ENCODE measurements around the gene MAP2. TPM values are rescaled to one million over a fixed set of nuclear protein-coding genes. Genes with fewer than 3 reads are reported as not detected.

MAP2 gene
- total and polyA plus RNA-seq, 4 donors = 215 to 669 (median 469) TPM

DNA sequence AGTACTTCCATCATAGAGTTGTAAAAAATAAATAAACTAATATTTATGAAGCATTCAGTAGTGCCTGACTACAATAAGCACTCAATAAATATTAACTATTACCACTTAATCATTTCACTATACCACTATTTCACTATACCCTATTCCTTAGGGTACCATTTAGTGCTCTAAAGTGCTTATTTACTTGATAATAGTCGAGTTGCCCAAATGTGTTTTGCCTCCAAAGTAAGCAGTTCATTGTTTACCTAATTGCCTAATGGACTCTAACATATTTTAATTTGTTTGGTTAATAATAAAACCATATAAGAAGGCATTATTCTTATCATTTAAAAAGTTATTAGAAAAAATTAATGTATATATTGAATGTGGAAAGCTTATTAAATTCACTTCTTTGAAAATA is 33.0 kb upstream of the MAP2 start:
- Histone ChIP-seq H3K36me3 (ENCODE audit: control insufficient read depth, insufficient read depth, low read length) (no peaks in the 10 kb centered on the region), H3K27ac (ENCODE audit: low read depth, low read length) (no peak overlapping the region), H3K9me3 (ENCODE audit: control insufficient read depth, insufficient read depth, low read length) (no peaks in the 10 kb centered on the region), H3K27me3 (ENCODE audit: control insufficient read depth, insufficient read depth, low read length) (no peaks in the 10 kb centered on the region), H3K4me3 (ENCODE audit: low read depth, low read length) (no peak overlapping the region), H3K4me1 (ENCODE audit: control insufficient read depth, insufficient read depth, low read length) (no peaks in the 10 kb centered on the region)
- DNase-seq (ENCODE audit: low read depth in 4 of 6, low spot score in 6 of 6) = no peak
- WGBS (ENCODE audit: insufficient coverage) = no CpG with 5 or more reads among the region's 1 CpG

DNA sequence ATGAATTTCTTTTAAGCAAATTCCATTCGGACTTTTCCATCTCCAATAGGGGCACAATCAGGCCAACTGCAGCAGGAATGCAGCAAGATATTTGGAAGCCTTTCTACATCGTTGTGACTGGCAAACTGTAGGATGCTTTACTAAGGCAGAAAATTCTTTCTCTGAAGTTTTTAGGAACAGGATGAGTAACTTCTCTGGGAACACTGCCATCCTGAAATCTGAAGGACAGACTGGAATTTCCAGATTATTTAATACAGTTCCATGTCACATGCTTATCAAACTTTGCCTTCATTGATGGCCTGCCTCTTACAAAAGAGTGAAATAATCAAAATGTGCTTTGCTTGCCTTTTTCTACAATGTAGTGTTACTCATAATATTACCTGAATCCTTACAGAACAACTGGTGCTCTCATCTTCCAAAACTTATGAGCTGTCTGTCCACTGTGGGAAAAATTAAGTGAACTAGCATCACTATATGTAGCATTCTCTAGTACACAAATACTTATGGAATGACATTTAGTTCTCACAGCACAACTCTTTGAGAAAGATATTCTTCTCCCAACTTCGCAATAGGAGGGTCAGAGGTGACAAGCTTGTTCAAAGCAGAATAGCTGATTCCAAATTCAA is 32.0 kb upstream of the MAP2 start:
- H3K9me3 ChIP-seq (ENCODE audit: control insufficient read depth, insufficient read depth, low read length) = no peaks in the 10 kb centered on the region
- no peaks in the 10 kb centered on the region for H3K4me1 ChIP-seq (ENCODE audit: control insufficient read depth, insufficient read depth, low read length)
- H3K27ac ChIP-seq (ENCODE audit: low read depth, low read length) = no peak overlapping the region
- whole genome bisulfite sequencing (ENCODE audit: insufficient coverage) = 80% methylated on average over 1 of the region's 3 CpGs
- H3K27me3 ChIP-seq (ENCODE audit: control insufficient read depth, insufficient read depth, low read length) = no peaks in the 10 kb centered on the region
- H3K4me3 ChIP-seq (ENCODE audit: low read depth, low read length) = no peak overlapping the region
- H3K36me3 ChIP-seq (ENCODE audit: control insufficient read depth, insufficient read depth, low read length) = no peaks in the 10 kb centered on the region
- DNase-seq (ENCODE audit: low read depth in 4 of 6, low spot score in 6 of 6) = no peak

DNA sequence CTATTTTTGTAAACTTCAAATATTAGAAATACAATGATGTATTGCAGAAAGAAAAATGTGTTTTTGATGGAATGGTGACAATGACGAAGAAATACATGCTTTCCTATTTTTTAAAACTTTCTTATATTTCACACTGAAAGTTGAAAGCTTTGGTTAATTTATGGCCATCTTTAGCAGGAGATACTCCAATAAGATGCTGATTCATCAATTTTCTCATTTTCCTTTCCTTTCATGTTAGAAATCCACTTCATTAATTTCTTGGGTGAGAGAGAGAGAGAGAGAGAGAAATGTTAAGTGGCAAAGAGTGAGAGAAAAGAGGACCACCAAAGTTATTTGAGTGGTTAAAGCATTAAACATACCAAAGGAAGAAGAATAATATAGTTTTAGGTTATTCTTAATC is 28.6 kb upstream of the MAP2 start:
- no peaks in the 10 kb centered on the region for H3K9me3 ChIP-seq (ENCODE audit: control insufficient read depth, insufficient read depth, low read length)
- no peaks in the 10 kb centered on the region for H3K36me3 ChIP-seq (ENCODE audit: control insufficient read depth, insufficient read depth, low read length)
- no peaks in the 10 kb centered on the region for H3K27me3 ChIP-seq (ENCODE audit: control insufficient read depth, insufficient read depth, low read length)
- WGBS (ENCODE audit: insufficient coverage) = no CpG with 5 or more reads among the region's 1 CpG
- H3K4me1 ChIP-seq (ENCODE audit: control insufficient read depth, insufficient read depth, low read length) = no peaks in the 10 kb centered on the region
- H3K27ac ChIP-seq (ENCODE audit: low read depth, low read length) = no peak overlapping the region
- no peak overlapping the region for H3K4me3 ChIP-seq (ENCODE audit: low read depth, low read length)
- DNase-seq (ENCODE audit: low read depth in 4 of 6, low spot score in 6 of 6) = no peak

DNA sequence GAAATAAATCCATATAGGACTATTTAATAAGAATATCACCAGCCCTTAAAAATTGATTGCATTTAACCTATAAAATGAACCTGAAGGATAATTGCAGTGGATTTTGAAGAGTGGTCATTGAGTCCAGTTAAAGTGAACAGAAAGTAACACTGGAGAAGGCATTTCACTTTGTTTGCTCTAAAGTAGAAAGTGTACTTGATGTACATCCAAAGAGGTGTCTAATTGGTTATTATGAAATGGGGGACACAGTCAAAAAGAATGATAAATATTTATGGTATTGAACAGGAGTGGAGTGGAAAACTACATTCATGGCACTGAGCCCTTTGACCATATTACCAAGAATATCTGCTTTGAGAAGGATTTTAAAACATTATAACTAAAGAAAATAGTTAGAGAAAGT is 28.2 kb upstream of the MAP2 start:
- no peak overlapping the region for H3K27ac ChIP-seq (ENCODE audit: low read depth, low read length)
- H3K9me3 ChIP-seq (ENCODE audit: control insufficient read depth, insufficient read depth, low read length) = no peaks in the 10 kb centered on the region
- no peaks in the 10 kb centered on the region for H3K36me3 ChIP-seq (ENCODE audit: control insufficient read depth, insufficient read depth, low read length)
- H3K27me3 ChIP-seq (ENCODE audit: control insufficient read depth, insufficient read depth, low read length) = no peaks in the 10 kb centered on the region
- no peak for DNase-seq (ENCODE audit: low read depth in 4 of 6, low spot score in 6 of 6)
- H3K4me1 ChIP-seq (ENCODE audit: control insufficient read depth, insufficient read depth, low read length) = no peaks in the 10 kb centered on the region
- H3K4me3 ChIP-seq (ENCODE audit: low read depth, low read length) = no peak overlapping the region

DNA sequence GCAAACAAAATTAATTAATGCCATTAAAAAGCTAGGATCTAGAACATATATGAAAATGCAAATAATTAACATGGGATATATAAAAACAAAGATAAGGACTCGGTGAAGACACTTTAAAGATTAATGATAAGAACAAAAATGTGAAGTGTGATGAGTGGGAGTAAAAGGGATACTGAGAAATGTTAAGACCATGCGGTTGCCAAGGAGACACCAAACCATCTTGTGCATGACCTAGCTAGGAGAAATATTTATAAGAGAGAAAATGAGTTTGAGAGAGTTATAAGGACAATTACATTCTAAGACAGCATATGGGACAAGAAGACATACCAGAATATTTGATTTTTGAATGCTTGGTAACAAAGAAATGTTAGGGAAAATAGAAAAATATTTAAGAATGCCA is 25.4 kb upstream of the MAP2 start:
- no CpG with 5 or more reads among the region's 2 CpGs for WGBS (ENCODE audit: insufficient coverage)

DNA sequence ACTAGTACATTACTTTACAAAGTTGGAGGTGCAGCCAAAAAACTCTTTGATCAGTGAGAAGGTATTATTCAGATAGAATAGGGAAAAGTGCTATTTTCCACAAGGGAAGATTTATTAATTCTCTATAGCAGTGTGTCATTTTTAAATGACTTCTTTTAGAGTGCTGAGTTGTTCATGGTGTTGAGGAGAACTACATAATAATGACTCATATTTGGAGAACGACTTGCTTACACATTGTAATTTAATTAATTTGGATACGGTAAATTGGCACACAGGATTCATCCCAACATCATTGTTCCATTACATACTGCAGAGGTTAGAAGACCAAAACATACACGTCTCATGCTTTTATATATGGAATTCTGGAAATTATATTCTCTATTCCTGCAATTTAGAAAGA is 22.1 kb upstream of the MAP2 start:
- Histone ChIP-seq H3K27me3 (ENCODE audit: control insufficient read depth, insufficient read depth, low read length) (no peaks in the 10 kb centered on the region), H3K9me3 (ENCODE audit: control insufficient read depth, insufficient read depth, low read length) (no peaks in the 10 kb centered on the region), H3K27ac (ENCODE audit: low read depth, low read length) (no peak overlapping the region), H3K36me3 (ENCODE audit: control insufficient read depth, insufficient read depth, low read length) (no peaks in the 10 kb centered on the region), H3K4me1 (ENCODE audit: control insufficient read depth, insufficient read depth, low read length) (no peaks in the 10 kb centered on the region), H3K4me3 (ENCODE audit: low read depth, low read length) (no peak overlapping the region)
- WGBS (ENCODE audit: insufficient coverage) = no CpG with 5 or more reads among the region's 3 CpGs
- no peak for DNase-seq (ENCODE audit: low read depth in 4 of 6, low spot score in 6 of 6)

More for the DNA sequence above, 25.4 kb upstream of the MAP2 start:
- H3K36me3 ChIP-seq (ENCODE audit: control insufficient read depth, insufficient read depth, low read length) = no peaks in the 10 kb centered on the region
- no peak overlapping the region for H3K4me3 ChIP-seq (ENCODE audit: low read depth, low read length)
- H3K4me1 ChIP-seq (ENCODE audit: control insufficient read depth, insufficient read depth, low read length) = no peaks in the 10 kb centered on the region
- no peaks in the 10 kb centered on the region for H3K9me3 ChIP-seq (ENCODE audit: control insufficient read depth, insufficient read depth, low read length)
- DNase-seq (ENCODE audit: low read depth in 4 of 6, low spot score in 6 of 6) = peak in 1 of 6 donors; percentile 50
- H3K27me3 ChIP-seq (ENCODE audit: control insufficient read depth, insufficient read depth, low read length) = no peaks in the 10 kb centered on the region
- no peak overlapping the region for H3K27ac ChIP-seq (ENCODE audit: low read depth, low read length)

DNA sequence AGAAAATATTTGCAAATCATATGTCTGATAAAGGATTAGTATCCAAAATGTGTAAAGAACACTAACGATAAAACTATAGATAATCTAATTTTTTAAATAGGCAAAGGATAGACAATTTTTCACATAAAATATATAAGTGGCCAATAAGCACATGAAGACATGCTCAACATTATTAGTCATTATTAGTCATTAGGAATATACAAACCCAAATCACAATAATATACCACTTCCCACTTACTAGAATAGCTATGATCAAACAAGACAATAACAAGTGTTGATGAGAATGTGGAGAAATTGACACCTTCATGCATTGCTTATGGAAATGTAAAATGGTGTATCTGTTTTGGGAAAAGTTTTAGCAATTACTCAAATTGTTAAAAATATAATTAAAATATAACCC is 12.6 kb upstream of the MAP2 start:
- peaks cover 1% of the 10 kb centered on the region for H3K9me3 ChIP-seq (ENCODE audit: control insufficient read depth, insufficient read depth, low read length)
- H3K27ac ChIP-seq (ENCODE audit: low read depth, low read length) = no peak overlapping the region
- no peaks in the 10 kb centered on the region for H3K27me3 ChIP-seq (ENCODE audit: control insufficient read depth, insufficient read depth, low read length)
- no peak overlapping the region for H3K4me3 ChIP-seq (ENCODE audit: low read depth, low read length)
- no peak for DNase-seq (ENCODE audit: low read depth in 4 of 6, low spot score in 6 of 6)
- H3K4me1 ChIP-seq (ENCODE audit: control insufficient read depth, insufficient read depth, low read length) = no peaks in the 10 kb centered on the region
- WGBS (ENCODE audit: insufficient coverage) = no CpG with 5 or more reads among the region's 1 CpG
- H3K36me3 ChIP-seq (ENCODE audit: control insufficient read depth, insufficient read depth, low read length) = no peaks in the 10 kb centered on the region

DNA sequence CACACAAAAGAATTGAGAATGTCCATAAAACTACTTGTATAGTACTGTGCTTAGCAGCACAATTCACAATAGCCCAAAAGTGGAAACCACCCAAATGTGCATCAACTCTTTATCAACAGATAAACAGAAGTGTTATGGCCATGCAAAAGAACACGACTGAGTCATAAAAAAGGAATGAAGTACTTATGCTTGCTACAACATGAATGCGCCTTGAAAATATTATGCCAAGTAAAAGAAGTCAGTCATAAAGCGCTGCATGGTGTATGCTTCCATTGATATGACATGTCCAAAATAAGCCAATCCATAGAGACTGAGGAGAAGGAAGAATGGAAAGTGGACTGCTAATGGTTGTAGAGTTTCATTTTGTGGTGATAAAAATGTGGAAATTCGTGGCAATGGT is 12.1 kb upstream of the MAP2 start:
- Histone ChIP-seq H3K9me3 (ENCODE audit: control insufficient read depth, insufficient read depth, low read length) (peaks cover 2% of the 10 kb centered on the region), H3K4me3 (ENCODE audit: low read depth, low read length) (no peak overlapping the region), H3K27ac (ENCODE audit: low read depth, low read length) (no peak overlapping the region), H3K27me3 (ENCODE audit: control insufficient read depth, insufficient read depth, low read length) (no peaks in the 10 kb centered on the region), H3K4me1 (ENCODE audit: control insufficient read depth, insufficient read depth, low read length) (no peaks in the 10 kb centered on the region), H3K36me3 (ENCODE audit: control insufficient read depth, insufficient read depth, low read length) (no peaks in the 10 kb centered on the region)
- WGBS (ENCODE audit: insufficient coverage) = 100% methylated on average over 2 of the region's 4 CpGs
- DNase-seq (ENCODE audit: low read depth in 4 of 6, low spot score in 6 of 6) = no peak

DNA sequence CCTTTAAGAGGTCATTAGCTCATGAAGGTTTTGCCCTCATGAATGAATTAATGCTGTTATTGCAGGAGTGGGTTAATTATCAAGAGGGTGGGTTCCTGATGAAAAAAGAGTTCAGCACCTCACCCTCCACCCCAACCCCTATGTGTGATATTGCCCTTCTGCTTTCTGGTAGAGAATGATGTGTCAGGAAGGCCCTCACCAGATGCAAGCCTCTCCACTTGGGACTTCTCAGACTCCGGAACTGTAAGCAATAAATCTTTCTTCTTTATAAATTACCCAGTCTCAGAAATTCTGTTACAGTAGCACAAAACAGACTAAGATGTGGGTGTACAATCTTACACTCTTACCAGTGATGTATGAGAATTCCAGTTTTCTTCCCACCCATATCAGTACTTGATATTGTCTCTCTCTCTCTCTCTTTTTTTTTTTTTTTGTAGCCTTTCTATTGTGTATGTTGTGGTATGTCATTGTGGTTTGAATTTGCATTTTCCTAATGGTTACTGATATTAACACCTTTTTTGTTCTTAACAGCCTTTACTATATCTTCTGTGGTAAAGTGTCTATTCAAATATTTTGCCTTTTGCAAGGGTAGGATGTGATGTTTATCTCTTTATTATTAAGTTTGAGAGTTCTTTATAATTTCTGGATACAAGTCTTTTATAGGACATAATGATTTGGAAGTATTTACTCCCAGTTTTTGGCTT is 10.4 kb upstream of the MAP2 start:
- peaks cover 2% of the 10 kb centered on the region for H3K9me3 ChIP-seq (ENCODE audit: control insufficient read depth, insufficient read depth, low read length)
- no peak overlapping the region for H3K4me3 ChIP-seq (ENCODE audit: low read depth, low read length)
- no CpG with 5 or more reads among the region's 1 CpG for WGBS (ENCODE audit: insufficient coverage)
- no peak overlapping the region for H3K27ac ChIP-seq (ENCODE audit: low read depth, low read length)
- no peaks in the 10 kb centered on the region for H3K36me3 ChIP-seq (ENCODE audit: control insufficient read depth, insufficient read depth, low read length)
- no peaks in the 10 kb centered on the region for H3K4me1 ChIP-seq (ENCODE audit: control insufficient read depth, insufficient read depth, low read length)
- no peaks in the 10 kb centered on the region for H3K27me3 ChIP-seq (ENCODE audit: control insufficient read depth, insufficient read depth, low read length)
- no peak for DNase-seq (ENCODE audit: low read depth in 4 of 6, low spot score in 6 of 6)

DNA sequence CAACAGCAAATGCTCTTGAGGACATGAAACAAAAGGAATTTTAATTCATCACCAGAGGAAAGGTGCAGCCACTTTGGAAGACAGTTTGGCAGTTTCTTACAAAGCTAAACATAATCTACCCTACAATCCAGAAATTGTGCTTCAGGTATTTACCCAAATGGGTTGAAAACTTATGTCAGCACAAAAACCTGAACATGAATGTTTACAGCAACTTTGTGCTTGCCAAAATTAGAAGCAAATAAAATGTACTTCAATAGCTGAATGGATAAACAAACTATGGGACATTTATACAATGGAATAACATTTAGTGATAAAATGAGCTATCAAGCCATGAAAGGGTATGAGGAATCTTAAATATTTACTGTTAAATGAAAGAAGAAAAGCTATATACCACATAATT is 6.9 kb upstream of the MAP2 start:
- Histone ChIP-seq H3K4me1 (ENCODE audit: control insufficient read depth, insufficient read depth, low read length) (no peaks in the 10 kb centered on the region), H3K4me3 (ENCODE audit: low read depth, low read length) (no peak overlapping the region)
- DNase-seq (ENCODE audit: low read depth in 4 of 6, low spot score in 6 of 6) = no peak

More for the DNA sequence above, 6.9 kb upstream of the MAP2 start:
- Histone ChIP-seq H3K27ac (ENCODE audit: low read depth, low read length) (no peak overlapping the region), H3K9me3 (ENCODE audit: control insufficient read depth, insufficient read depth, low read length) (peaks cover 2% of the 10 kb centered on the region), H3K27me3 (ENCODE audit: control insufficient read depth, insufficient read depth, low read length) (no peaks in the 10 kb centered on the region), H3K36me3 (ENCODE audit: control insufficient read depth, insufficient read depth, low read length) (no peaks in the 10 kb centered on the region)
